Neural cell (in vitro differentiated cells): ENCODE data around the gene ANKS3. TPM values are rescaled to one million over a fixed set of nuclear protein-coding genes. Genes with fewer than 3 reads are reported as not detected.

ENCODE experiments used
- H2AFZ ChIP-seq: fragments of 200-600, 300-800 bp; sonication (generic), shearing (Covaris generic); 2 replicates; pipeline ENCODE4 v1.6.0; 2014; ENCODE audit warnings: low read depth, mild to moderate bottlenecking, antibody characterized with exemption, low read length, moderate library complexity
- H3F3A ChIP-seq: fragments of 200-600 bp; shearing (Covaris generic); 2 replicates; pipeline ENCODE4 v1.6.1; 2016; ENCODE audit warnings: mild to moderate bottlenecking, moderate library complexity, mixed read lengths, antibody characterized with exemption, low read length; ENCODE audit not compliant: insufficient read depth, poor library complexity, severe bottlenecking
- H3K27ac ChIP-seq: fragments of 200-600, 300-800 bp; sonication (generic), shearing (Covaris generic); 2 replicates; pipeline ENCODE4 v1.5.1; 2014; ENCODE audit warnings: mild to moderate bottlenecking, low read length, moderate library complexity
- H3K27me3 ChIP-seq: fragments of 300-800, 200-600 bp; sonication (generic), shearing (Covaris generic); 2 replicates; pipeline ENCODE4 v1.6.0; 2014; ENCODE audit warnings: mild to moderate bottlenecking, low read depth, low read length, moderate library complexity; ENCODE audit not compliant: insufficient read depth
- H3K36me3 ChIP-seq: fragments of 300-800, 200-600 bp; sonication (generic), shearing (Covaris generic); 2 replicates; pipeline ENCODE4 v1.5.1; 2014; ENCODE audit warnings: mild to moderate bottlenecking, antibody characterized with exemption, low read length, moderate library complexity; ENCODE audit not compliant: insufficient read depth
- H3K4me2 ChIP-seq: fragments of 300-800, 200-600 bp; sonication (generic), shearing (Covaris generic); 2 replicates; pipeline ENCODE4 v1.6.0; 2014; ENCODE audit warnings: mild to moderate bottlenecking, low read length
- H3K4me3 ChIP-seq: fragments of 300-800, 200-600 bp; sonication (generic), shearing (Covaris generic); 2 replicates; pipeline ENCODE4 v1.5.1; 2014; ENCODE audit warnings: mild to moderate bottlenecking, low read length, moderate library complexity
- H3K79me2 ChIP-seq: fragments of 200-600 bp; shearing (Covaris generic); replicated peaks from 2 replicates; pipeline ENCODE4 v1.6.0; 2014; ENCODE audit warnings: mild to moderate bottlenecking, low read length, moderate library complexity; ENCODE audit not compliant: insufficient read depth
- H3K9ac ChIP-seq: fragments of 300-800, 200-600 bp; sonication (generic), shearing (Covaris generic); 2 replicates; pipeline ENCODE4 v1.6.1; 2016; ENCODE audit warnings: mild to moderate bottlenecking, low read length, mixed read lengths
- H3K9me2 ChIP-seq: fragments of 200-600 bp; shearing (Covaris generic); 2 replicates; pipeline ENCODE4 v1.6.1; 2016; ENCODE audit warnings: mild to moderate bottlenecking, low read length, mixed read lengths; ENCODE audit not compliant: insufficient read depth
- H3K9me3 ChIP-seq: fragments of 200-600, 300-800 bp; sonication (generic), shearing (Covaris generic); 2 replicates; pipeline ENCODE4 v1.6.1; 2016; ENCODE audit warnings: mild to moderate bottlenecking, mixed run types, low read length, moderate library complexity, mixed read lengths
- H4K20me1 ChIP-seq: fragments of 200-600 bp; shearing (Covaris generic); 2 replicates; pipeline ENCODE4 v1.6.1; 2016; ENCODE audit warnings: mild to moderate bottlenecking, mixed run types; ENCODE audit not compliant: insufficient read depth
- CTCF ChIP-seq: fragments of 450-650 bp; IDR thresholded peaks from 2 replicates; pipeline ENCODE4 v1.5.1; 2014; ENCODE audit warnings: antibody characterized with exemption, mild to moderate bottlenecking, moderate library complexity; ENCODE audit not compliant: poor library complexity, severe bottlenecking
- EZH2 ChIP-seq: fragments of 200-600, 300-800 bp; shearing (Covaris generic), sonication (generic); IDR thresholded peaks from 2 replicates; pipeline ENCODE4 v1.6.1; 2014; ENCODE audit warnings: antibody characterized with exemption, low read length, borderline replicate concordance, mild to moderate bottlenecking; ENCODE audit not compliant: insufficient read depth, poor library complexity, severe bottlenecking
- MXI1 ChIP-seq: fragments of 450-650 bp; conservative IDR thresholded peaks from 2 replicates; pipeline ENCODE4 v1.6.1; 2014; ENCODE audit warnings: antibody characterized with exemption, mild to moderate bottlenecking; ENCODE audit not compliant: poor library complexity, severe bottlenecking
- POLR2AphosphoS5 ChIP-seq: IDR thresholded peaks from 2 replicates; pipeline ENCODE4 v1.6.1; 2012
- RAD21 ChIP-seq: fragments of 450-650 bp; conservative IDR thresholded peaks from 2 replicates; pipeline ENCODE4 v1.6.1; 2014; ENCODE audit warnings: antibody characterized with exemption, mild to moderate bottlenecking, moderate library complexity
- REST ChIP-seq: IDR thresholded peaks from 2 replicates; pipeline ENCODE4 v1.6.1; 2012; ENCODE audit warnings: borderline replicate concordance
- SMC3 ChIP-seq: fragments of 450-650 bp; conservative IDR thresholded peaks from 2 replicates; pipeline ENCODE4 v1.6.1; 2014; ENCODE audit warnings: antibody characterized with exemption, mild to moderate bottlenecking, moderate library complexity; ENCODE audit not compliant: poor library complexity
- TAF1 ChIP-seq: IDR thresholded peaks from 2 replicates; pipeline ENCODE4 v1.6.1; 2012; ENCODE audit warnings: low read depth
- polyA plus RNA-seq: library from polyadenylated mRNA; depleted of rRNA; stranded (reverse); fragments of >200 nt; gene quantifications from 2 replicates; pipeline ENCODE4 v1.2.3, GENCODE V29; 2014

Gene ANKS3
- polyA plus RNA-seq, 1 donor from 2014 or later: 53.9 TPM

GRCh38 chr16:4762205-4762604, 28.1 kb upstream of the ANKS3 start:
- no peak overlapping the region for H2AFZ ChIP-seq
- H3K36me3 ChIP-seq: no peaks in the 10 kb centered on the region
- no peaks in the 10 kb centered on the region for H3F3A ChIP-seq
- peaks cover 12% of the 10 kb centered on the region for H3K79me2 ChIP-seq
- no peak for TF ChIP-seq REST
- no peak for TF ChIP-seq EZH2
- TF ChIP-seq SMC3: no peak
- no peak for TF ChIP-seq TAF1
- TF ChIP-seq MXI1: no peak
- TF ChIP-seq CTCF: no peak
- TF ChIP-seq RAD21: no peak
- H3K9ac ChIP-seq: no peak overlapping the region
- H3K27me3 ChIP-seq: no peaks in the 10 kb centered on the region
- no peak overlapping the region for H3K4me3 ChIP-seq
- no peaks in the 10 kb centered on the region for H3K9me3 ChIP-seq
- no peaks in the 10 kb centered on the region for H3K9me2 ChIP-seq
- no peak overlapping the region for H3K4me2 ChIP-seq
- no peaks in the 10 kb centered on the region for H4K20me1 ChIP-seq
- no peak overlapping the region for H3K27ac ChIP-seq

- TF ChIP-seq REST (no peak), RAD21 (no peak), MXI1 (no peak), POLR2AphosphoS5 (no peak), SMC3 (no peak)
- Histone ChIP-seq H3K27me3 (no peaks in the 10 kb centered on the region), H3F3A (no peaks in the 10 kb centered on the region), H3K27ac (no peak overlapping the region), H2AFZ (no peak overlapping the region), H3K9me3 (no peaks in the 10 kb centered on the region), H3K79me2 (no peaks in the 10 kb centered on the region), H3K4me3 (no peak overlapping the region), H3K9me2 (no peaks in the 10 kb centered on the region), H3K36me3 (peaks cover 5% of the 10 kb centered on the region), H3K9ac (no peak overlapping the region), H3K4me2 (no peak overlapping the region), H4K20me1 (no peaks in the 10 kb centered on the region)
Observed at GRCh38 chr16:4760221-4760910, 26.3 kb upstream of the ANKS3 start.
